ENCODE results near the gene CCSER2.
"Not testable (repeated sequence)": the region's sequence is repeated elsewhere in the genome, so short reads cannot be mapped to it uniquely, and the experiment has no call there.

Gene CCSER2

DNA sequence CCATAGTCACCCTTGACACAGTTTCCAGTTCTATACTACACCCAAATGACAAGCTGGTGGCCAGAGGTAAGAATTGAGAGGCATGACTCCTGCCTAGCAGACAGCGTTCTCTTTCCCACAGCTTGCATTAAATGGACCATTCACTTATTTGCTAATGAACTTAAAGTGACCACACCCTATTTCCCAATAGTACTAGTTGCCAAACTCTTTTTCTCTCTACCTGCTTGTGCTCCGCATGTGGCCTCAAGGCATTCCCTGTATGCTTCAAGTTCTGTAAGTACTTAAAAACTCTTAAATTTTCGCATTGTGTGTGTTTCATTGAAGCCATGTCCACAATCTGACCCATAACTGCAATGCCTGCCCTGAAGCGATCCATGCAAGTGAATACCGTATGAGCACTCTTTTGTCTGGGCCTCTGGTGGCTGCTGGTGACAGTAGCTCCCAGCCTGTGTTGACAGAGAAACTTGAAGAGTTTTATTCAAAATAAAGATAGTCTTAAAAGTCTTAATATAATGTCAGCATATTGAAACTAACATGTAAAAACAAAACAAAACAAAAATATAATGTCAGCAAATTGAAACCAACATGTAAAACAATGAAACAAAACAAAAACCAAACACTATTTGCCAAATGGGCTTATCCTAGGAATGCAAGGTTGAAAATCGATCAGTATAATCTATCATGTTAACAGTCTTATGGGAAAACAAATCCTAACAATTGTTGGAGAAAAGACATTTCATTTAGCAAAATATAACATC is 73.6 kb downstream of the CCSER2 start:
- ATAC-seq: no peak

DNA sequence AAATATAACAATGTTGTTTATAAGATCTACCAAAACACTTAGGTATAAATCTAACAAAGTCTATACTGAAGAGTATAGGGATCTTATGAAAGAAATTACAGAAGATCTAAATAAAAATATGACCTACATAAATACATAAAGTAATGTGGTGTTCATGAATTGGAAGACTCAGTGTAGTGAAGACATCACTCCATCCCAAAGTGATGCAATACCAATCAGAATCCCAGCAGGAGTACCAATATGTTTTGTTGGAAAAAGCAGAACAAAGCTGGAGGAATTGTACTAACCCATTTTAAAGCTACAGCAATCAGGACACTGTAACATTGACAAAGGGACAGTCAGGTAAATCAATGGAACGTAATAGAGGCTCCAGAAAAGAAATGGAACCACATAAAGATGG is 76.4 kb downstream of the CCSER2 start:
- no peak for ATAC-seq

DNA sequence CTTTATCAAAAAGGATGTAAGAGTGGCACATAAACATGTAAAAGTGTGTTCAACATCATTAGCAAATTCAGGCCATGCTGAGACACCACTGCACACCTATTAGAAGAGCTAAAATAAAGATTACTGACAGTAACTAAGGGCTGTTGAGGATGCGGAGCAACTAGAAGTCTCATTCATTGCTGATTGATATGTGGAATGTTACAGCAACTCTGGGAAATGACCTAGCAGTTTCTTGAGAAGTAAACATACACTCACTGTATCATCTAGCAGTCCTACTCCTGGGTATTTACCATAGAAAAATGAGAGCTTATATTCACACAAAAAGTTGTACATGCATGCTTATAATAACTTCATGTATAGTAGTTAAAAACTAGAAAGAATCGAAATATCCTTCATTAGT is 77.3 kb downstream of the CCSER2 start:
- no peak for ATAC-seq

- ATAC-seq: no peak
Observed at GRCh38 chr10:84406561-84406960, 78.2 kb downstream of the CCSER2 start.

DNA sequence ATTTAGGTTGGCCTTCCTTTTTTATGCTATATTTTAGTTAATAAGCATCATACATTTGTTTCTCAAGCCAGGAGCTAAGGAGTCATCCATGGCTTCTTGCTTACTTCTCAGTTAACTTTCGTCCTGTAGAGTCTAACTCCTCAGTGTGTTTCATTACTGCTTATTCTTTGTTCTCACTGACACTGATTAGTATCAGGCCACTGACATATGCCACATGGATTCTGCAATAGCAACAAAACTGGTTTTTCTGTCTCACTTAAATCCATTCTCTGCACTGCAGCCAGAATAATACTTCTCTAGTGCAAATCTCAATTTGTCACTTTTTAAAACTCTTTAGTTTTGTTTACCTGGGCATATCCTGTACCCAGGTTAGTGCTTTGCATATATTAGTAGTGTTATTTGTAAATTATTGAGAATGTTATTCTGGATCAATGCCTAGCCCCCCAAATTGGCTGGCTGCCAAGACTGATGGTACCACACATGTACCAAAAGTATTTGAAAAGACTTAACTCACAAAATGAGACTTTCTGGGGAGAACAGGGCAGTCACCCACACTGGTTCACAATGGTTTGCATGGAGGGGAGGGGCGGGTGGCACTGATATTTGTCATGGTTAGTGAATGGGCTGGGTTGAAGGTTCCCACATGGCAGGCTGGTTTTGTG is 79.1 kb downstream of the CCSER2 start:
- ATAC-seq: no peak

DNA sequence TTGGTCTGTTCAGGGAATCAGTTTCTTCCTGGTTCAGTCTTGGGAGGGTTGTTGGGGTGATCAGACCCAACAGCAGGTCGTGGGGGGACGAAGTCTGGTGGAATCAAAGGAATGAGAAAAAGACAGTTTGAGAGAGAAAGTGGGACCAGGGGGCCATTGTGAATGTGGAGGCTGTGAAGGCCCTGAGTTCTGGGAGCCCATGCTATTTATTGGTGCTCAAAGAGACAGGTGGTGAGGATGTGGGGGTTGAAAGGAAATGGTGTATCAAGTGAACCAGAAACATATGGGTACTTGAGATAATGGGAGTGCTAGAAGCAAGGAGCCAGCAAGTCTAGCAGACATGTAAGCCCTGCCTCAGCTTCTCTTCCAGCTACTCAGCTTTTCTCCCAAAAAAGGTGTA is 84.1 kb downstream of the CCSER2 start:
- ATAC-seq: no peak

DNA sequence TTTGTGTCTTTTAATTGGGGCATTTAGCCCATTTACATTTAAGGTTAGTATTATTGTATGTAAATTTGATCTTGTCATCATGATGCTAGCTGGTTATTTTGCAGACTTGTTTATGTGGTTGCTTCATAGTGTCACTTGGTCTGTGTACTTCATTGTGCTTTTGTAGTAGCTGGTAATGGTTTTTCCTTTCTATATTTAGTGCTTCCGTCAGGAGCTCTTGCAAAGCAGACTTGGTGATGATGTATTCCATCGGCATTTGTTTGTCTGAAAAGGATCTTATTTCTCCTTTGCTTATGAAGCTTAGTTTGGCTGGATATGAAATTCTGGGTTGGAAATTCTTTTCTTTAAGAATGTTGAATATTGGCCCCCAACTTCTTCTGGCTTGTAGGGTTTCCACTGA is 85.7 kb downstream of the CCSER2 start:
- ATAC-seq: not testable (repeated sequence)

DNA sequence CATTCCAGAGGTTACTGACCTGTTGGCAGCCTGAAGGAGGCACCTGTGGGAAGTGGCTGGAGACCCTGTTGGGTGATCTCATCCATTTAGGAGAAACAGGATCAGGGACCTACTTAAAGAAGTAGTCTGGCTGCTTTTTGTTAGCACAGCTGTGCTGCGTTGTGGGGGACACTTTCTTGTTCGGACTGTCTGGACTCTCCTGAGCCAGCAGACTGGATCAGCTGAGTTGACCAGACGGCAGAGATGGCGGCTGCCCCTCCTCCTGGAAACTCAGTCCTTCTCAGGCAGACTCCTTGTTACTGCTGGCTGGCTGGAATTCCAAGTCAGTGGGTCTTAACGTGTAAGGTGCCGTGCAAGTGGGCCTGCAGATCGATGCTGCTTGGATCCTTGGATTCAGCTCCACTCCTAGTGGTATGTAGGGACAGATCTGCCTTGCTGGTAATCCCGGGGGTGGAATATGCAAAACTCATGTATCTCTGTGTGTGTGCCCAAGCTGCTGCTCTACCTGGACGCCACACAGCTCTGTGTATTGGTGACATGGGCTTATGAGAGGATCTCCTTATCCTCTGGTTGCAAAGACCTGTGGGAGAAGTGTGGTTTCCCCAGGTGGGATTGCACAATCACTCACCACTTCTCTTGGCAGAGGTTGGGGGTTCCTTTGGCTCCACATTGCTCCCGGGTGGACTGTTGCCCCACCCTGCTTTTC is 87.3 kb downstream of the CCSER2 start:
- ATAC-seq: no peak

DNA sequence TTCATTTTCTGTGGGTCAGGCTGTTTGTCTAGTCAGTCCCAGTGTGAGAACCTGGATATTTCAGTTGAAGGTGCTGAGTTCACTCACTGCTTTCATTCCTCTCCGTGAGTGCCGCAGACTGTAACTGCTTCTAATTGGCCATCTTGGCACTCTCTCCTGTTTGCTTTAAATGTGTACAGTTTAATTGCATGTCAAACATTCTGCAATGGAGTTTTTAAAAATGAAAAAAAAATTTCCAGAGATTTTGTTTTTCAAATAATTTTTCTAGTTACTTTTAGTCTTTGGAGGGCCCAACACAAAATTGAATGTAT is 87.8 kb downstream of the CCSER2 start:
- ATAC-seq: no peak

- no peak for ATAC-seq
Observed at GRCh38 chr10:84423719-84424118, 95.3 kb downstream of the CCSER2 start.

- ATAC-seq: no peak
Observed at GRCh38 chr10:84424731-84425167, 96.4 kb downstream of the CCSER2 start.

DNA sequence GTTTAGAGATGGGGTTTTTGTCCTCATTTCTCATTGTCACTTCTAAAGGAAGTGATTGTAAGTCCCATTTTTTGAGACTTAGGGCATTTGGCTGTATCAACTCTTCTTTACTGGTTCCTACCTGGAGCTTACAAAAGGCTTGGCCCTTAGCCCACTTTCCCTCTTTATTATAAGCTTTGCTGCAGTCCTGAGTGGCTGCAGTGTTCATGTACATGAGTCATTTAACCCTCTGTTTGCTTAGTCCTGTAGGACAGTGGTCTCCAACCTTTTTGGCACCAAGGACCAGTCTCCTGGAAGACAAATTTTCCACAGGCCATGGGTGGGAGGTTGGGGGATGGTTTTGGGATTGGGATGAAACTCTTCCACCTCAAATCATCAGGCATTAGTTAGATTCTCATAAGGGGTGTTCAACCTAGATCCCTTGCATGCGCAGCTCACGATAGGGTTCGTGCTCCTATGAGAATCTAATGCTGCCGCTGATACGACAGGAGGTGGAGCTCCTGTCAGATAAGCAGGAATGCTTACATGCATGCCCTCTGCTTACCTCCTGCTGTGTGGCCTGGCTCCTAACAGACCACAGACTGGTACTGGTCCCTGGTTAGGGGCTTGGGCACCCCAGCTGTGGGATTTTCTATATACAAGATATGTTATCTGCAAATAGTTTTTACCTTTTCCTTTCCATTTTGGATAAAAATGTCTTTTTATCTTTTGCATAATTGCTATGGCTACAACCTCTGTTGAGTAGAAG is 99.7 kb downstream of the CCSER2 start:
- no peak for ATAC-seq

DNA sequence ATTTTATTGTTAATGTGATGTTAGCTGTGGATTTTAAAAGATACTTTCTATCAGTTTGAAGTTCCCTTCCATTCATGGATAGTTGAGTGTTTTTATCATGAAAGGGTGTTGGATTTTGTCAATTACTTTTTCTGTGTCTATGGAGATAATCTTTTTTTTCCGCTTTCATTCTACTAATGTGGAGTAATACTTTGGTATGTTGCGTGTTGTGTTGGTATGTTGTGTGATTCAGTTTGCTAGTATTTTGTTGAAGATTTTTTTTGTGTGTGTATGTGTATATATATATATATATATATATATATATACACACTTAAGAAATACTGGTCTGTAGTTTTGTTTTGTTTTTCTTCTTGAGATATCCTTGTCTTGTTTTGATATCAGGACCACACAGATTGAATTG is 100.3 kb downstream of the CCSER2 start:
- ATAC-seq: no peak

DNA sequence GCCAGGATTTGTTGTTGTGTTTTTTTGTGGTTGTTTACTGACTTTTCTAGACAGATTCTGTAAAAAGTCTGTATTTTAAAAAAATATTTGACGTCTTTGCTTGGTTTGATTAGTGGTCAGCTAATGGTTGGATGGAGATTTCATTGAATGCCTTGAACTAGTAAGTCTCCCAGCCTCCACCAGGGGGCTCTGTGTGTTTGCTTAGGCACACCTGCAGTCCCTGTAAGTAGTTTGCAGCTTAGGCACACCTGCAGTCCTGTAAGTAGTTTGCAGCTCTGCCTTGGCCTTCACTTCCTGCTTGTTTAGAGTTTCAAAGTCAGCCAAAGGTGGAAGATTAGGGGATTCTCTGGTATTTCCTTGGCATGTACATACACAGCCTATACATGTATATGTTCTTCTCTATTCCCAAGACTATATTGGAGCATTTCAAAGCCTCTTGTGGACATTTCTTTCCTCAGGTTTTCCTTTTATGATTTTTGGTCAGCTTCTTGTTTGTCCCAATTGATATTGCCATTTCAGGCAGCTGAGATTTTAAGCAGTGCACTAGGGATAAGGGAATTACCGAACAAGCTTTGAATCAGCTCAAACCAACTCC is 101.6 kb downstream of the CCSER2 start:
- ATAC-seq: peak; percentile 48 to 79

DNA sequence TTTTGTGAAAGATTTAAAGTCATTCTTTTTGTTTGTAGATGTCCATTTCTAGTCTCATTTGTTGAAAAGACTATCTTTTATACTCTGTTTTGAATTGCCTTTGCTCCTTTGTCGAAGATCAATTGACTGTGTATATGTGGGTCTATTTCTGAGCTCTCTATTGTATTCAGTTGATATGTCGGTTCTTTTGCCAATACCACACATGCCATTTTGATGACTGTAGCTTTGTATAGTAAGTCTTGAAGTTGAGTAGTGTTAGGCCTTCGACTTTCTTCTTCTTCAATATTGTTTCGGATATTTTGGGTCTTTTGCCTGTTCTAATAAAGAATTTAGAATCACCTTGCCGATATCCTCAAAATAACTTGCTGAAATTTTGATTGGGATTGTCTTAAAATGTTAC is 104.5 kb downstream of the CCSER2 start:
- no peak for ATAC-seq

DNA sequence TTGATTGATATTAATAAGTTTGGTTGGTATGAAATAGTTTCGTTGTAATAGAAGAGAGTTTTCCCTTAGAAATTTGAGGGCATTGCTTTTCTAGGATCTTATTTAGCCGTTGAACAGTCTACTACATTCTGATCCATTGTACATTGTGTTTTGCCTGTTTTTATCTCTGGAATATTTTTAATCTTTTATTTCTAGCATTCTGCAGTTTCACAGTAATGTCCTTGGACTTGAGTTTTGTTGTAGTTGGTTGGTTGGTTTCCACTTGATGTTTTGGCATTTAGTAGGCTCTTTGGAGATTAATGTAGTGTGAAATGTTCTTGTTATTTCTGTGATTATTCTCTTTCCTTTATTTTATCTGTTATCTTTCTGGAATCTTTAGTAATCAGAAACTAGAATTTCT is 112.4 kb downstream of the CCSER2 start:
- ATAC-seq: no peak

DNA sequence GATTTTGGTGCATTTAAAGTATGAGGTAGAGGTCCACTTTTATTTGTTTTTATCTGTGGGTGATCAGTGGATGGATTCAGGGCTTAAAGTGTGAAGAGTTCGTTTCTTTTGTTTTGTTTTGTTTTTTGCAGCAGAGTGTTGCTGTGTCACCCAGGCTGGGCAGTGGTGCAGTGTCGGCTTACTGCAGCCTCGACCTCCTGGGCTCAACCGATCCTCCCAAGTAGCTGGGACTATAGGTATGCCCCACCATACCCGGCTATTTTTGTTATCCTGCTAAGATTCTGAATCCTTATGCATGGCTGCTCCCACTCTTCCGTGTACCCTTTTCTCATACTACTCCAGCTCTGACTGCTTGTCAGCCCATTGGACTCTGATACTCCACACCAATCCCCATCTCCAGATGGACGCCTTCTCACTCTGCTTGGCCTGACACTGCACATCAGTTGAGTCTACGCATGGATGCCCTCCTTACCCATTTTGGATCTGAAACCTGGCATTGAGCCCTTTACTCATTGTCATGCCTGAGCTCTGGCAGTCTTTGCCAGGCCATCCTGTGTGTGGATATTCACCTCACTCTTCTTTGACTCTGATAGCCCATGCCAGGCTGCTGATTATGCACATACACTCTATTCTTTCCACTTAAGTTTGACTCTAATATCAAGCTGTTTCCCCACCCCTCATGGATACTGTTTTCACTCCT is 119.5 kb downstream of the CCSER2 start:
- ATAC-seq: no peak

DNA sequence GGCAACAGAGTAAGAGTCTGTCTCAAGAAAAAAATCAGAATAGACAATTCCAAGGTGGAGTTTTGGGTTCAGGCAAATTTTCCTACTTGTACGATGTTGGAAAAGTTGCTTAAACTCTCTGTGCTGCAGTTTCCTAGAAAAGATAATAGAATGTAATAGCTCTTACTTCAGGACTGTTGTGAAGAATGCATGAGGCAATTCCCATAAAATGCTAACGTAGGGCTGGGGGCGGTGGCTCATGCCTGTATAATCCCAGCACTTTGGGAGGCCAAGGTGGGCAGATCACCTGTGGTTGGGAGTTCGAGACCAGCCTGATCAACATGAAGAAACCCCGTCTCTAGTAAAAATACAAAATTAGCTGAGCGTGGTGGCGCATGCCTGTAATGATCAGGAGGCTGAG is 121.0 kb downstream of the CCSER2 start:
- ATAC-seq: not testable (repeated sequence)

DNA sequence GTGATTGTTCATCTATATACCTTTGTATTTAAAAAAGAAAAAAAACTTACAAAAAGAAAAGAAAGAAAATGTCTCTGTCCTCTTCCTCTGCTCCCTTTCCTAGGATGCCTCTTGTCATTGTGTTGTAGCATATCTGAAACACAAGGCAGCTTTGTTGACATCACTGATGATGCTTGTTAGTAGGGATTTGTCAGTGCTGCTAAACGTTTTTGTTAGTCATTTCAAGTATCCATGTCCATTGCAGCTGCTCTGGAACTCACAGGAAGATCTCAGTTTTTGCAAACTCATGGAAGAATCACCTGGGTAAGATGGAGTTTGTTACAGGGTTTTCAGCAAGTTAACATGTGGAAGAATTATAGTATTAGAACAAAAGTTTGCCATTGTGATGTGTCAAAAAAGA is 123.6 kb downstream of the CCSER2 start:
- no peak for ATAC-seq

DNA sequence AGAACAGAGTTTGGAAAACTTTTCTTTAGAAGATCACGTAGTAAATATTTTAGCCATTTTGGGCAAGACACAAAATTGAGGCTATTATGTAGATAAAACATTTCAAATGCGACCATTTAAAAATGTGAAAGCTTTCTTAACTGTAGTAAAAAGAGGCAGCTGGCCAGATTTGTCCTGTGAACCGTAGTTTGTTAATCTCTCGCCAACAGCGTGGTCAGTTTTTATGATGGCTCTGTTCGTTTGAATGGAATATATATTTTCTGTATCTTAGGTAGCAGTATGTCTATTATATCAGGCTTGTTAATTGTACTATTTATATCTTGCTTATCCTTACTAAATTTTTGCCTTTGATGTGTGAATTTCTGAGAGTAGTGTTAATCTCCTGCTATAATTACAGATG is 124.9 kb downstream of the CCSER2 start:
- no peak for ATAC-seq

GRCh38 chr10:84456126-84456525 is 127.7 kb downstream of the CCSER2 start:
- no peak for ATAC-seq

DNA sequence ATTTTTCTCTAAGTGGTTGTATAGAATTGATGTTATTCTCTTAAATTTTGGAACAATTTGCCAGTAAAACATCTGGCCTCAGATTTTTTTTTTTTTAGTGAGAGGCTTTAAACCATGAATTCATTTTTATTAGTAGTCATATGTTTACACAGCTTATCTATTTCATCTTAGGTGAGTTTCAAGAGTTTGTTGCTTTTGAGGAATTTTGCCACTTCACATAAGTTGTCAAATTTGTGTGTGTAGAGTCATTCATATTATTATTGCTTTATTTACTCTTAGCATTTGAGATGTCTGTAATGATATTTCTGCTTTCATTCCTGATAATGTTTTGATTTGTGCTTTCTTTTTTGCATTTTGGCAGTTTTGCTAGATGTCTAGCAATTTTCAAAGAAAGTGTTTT is 132.1 kb downstream of the CCSER2 start:
- no peak for ATAC-seq
